ENCODE data around the gene CACFD1. TPM values are rescaled to one million over a fixed set of nuclear protein-coding genes. Genes with fewer than 3 reads are reported as not detected.

The CACFD1 gene
- total and polyA plus RNA-seq, 2 donors (not counting 3 experiments of a cell fraction or from before 2014, with no cell fraction given) = 9.7 to 11.5 TPM

DNA sequence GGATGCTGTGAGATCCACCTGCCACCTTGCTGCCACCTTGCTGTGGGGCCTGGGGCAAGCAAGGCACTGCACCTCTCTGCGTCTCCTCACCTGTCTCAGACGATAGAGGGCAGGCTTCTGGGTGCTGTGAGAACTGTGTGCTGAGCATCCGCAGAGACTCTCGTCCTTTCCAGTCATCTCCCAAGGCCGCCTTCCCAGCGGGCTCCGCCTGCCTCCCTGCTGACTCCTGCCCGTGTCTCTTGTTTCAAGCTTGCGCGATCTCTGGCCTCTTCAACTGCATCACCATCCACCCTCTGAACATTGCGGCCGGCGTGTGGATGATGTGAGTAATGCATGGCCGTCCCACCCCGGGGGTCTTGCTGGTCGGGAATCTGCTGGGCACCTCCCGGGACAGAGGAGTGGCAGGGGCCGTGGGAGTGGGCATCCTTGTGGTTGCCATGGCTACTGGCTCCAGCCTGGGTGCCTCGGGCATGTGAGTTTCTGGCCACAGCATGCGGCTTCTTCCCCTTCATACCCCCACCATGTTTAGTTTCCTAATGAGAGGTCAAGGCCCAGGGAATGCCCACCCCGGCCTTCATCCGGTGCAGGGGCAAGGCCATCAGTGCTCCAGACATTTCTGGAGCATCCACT lies 3.6 kb downstream of the CACFD1 start:
- ChIA-PET POLR2A (no interaction called here), CTCF (no interaction called here)
- Histone ChIP-seq H3K27ac (ENCODE audit: insufficient read depth, low read depth, low read length) (no peak overlapping the region), H4K20me1 (replicated peaks; ENCODE audit: control insufficient read depth, extremely low read depth, insufficient read depth, low read length) (no peaks in the 10 kb centered on the region), H3K36me3 (ENCODE audit: control insufficient read depth in 2 of 2, extremely low read depth in 1 of 2, insufficient read depth in 2 of 2, low read length in 2 of 2) (no peaks in the 10 kb centered on the region), H3K27me3 (ENCODE audit: control insufficient read depth in 2 of 2, insufficient read depth in 2 of 2, low read length in 2 of 2) (no peaks in the 10 kb centered on the region), H3K9me3 (replicated peaks; ENCODE audit: control insufficient read depth, insufficient read depth, low read length) (no peaks in the 10 kb centered on the region), H2AFZ (ENCODE audit: low read depth, low read length) (no peak overlapping the region), H3K4me2 (ENCODE audit: insufficient read depth, low read length) (no peak overlapping the region), H3K9me1 (replicated peaks; ENCODE audit: control insufficient read depth, extremely low read depth, insufficient read depth, low read length) (no peaks in the 10 kb centered on the region), H3K4me3 (replicated peaks in 1 of 3; ENCODE audit: insufficient read depth in 1 of 3, low read depth in 1 of 3, low read length in 3 of 3) (no peak overlapping the region), H3K4me1 (ENCODE audit: control insufficient read depth, extremely low read depth, insufficient read depth, low read length) (peaks cover 9% of the 10 kb centered on the region), H3K9ac (replicated peaks; ENCODE audit: extremely low read depth, insufficient read depth, low read length) (no peak overlapping the region), H3K79me2 (ENCODE audit: control insufficient read depth, insufficient read depth, low read length) (no peaks in the 10 kb centered on the region)
- no TSS peak for BruUV-seq (replicated peaks)
- TF ChIP-seq POLR2A (IDR thresholded peaks at IDR 0.05; ENCODE audit: low read depth, low read length) (no peak), JUN (IDR thresholded peaks at IDR 0.05; ENCODE audit: borderline replicate concordance, insufficient read depth, insufficient read length, low read depth) (no peak)
- intact Hi-C loops (cut with micrococcal nuclease) (no loop called here), dilution Hi-C loops (cut with MboI; ENCODE audit: extremely low pct_ligation_motif_present, low sequenced_read_pairs) (no loop called here)
- DNase-seq (ENCODE audit: low read depth, low spot score) (no peak), FAIRE-seq (no peak)

DNA sequence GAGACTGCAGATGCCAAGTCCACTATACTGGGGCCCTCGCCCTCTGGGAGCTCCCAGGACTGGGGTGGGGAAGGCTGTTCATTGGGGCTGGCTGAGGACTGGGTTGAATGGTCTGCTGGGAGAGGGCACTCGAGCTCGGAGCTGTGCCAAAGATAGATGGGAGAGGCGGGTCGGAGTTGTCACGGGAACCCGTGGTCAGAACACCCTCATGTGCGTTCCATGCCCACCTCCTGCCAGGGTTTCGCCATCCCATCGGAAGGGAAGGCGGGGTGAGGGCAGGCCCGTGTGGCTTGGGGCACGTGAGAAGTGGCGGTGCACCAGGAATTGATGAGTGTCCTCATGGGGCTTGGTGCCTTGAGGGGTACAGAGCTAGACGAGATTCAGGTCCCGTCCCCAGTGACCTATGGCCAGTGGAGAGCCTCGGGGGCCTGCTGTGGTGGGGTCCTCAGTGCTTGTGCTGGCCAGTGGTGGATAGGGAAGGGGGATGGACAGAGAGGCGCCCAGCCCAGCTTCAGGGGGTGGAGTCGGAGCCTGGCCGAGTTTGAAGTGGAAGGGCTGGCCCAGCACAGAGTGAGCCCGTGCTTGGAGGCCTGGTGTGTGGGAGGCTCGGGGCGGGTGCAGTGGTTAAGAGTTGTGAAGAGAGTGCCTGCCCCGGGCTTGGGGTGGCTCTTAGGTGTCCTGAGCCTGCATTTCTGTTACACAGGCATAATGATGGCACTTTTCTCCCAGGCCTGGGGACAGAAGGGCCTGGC lies 4.3 kb downstream of the CACFD1 start:
- Histone ChIP-seq H3K4me1 (ENCODE audit: control insufficient read depth, extremely low read depth, insufficient read depth, low read length) (peaks cover 9% of the 10 kb centered on the region), H3K27ac (ENCODE audit: insufficient read depth, low read depth, low read length) (no peak overlapping the region), H4K20me1 (replicated peaks; ENCODE audit: control insufficient read depth, extremely low read depth, insufficient read depth, low read length) (no peaks in the 10 kb centered on the region), H3K36me3 (ENCODE audit: control insufficient read depth in 2 of 2, extremely low read depth in 1 of 2, insufficient read depth in 2 of 2, low read length in 2 of 2) (no peaks in the 10 kb centered on the region), H3K9me3 (replicated peaks; ENCODE audit: control insufficient read depth, insufficient read depth, low read length) (no peaks in the 10 kb centered on the region), H3K9ac (replicated peaks; ENCODE audit: extremely low read depth, insufficient read depth, low read length) (no peak overlapping the region), H3K9me1 (replicated peaks; ENCODE audit: control insufficient read depth, extremely low read depth, insufficient read depth, low read length) (no peaks in the 10 kb centered on the region), H3K4me2 (ENCODE audit: insufficient read depth, low read length) (no peak overlapping the region), H2AFZ (ENCODE audit: low read depth, low read length) (no peak overlapping the region), H3K27me3 (ENCODE audit: control insufficient read depth in 2 of 2, insufficient read depth in 2 of 2, low read length in 2 of 2) (no peaks in the 10 kb centered on the region), H3K4me3 (replicated peaks in 1 of 3; ENCODE audit: insufficient read depth in 1 of 3, low read depth in 1 of 3, low read length in 3 of 3) (no peak overlapping the region), H3K79me2 (ENCODE audit: control insufficient read depth, insufficient read depth, low read length) (no peaks in the 10 kb centered on the region)
- intact Hi-C loops (cut with micrococcal nuclease) (no loop called here), dilution Hi-C loops (cut with MboI; ENCODE audit: extremely low pct_ligation_motif_present, low sequenced_read_pairs) (no loop called here)
- no peak for TF ChIP-seq EZH2 (IDR thresholded peaks at IDR 0.05; ENCODE audit: borderline replicate concordance, low read depth, low read length, severe bottlenecking)
- TF ChIP-seq, protein P1, sequence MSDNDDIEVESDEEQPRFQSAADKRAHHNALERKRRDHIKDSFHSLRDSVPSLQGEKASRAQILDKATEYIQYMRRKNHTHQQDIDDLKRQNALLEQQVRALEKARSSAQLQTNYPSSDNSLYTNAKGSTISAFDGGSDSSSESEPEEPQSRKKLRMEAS (IDR thresholded peaks at IDR 0.05; ENCODE audit: insufficient read depth, insufficient read length) = no peak
- TF ChIP-seq MYC (IDR thresholded peaks at IDR 0.05; ENCODE audit: low read depth, low read length) = no peak
- TF ChIP-seq, protein P2, sequence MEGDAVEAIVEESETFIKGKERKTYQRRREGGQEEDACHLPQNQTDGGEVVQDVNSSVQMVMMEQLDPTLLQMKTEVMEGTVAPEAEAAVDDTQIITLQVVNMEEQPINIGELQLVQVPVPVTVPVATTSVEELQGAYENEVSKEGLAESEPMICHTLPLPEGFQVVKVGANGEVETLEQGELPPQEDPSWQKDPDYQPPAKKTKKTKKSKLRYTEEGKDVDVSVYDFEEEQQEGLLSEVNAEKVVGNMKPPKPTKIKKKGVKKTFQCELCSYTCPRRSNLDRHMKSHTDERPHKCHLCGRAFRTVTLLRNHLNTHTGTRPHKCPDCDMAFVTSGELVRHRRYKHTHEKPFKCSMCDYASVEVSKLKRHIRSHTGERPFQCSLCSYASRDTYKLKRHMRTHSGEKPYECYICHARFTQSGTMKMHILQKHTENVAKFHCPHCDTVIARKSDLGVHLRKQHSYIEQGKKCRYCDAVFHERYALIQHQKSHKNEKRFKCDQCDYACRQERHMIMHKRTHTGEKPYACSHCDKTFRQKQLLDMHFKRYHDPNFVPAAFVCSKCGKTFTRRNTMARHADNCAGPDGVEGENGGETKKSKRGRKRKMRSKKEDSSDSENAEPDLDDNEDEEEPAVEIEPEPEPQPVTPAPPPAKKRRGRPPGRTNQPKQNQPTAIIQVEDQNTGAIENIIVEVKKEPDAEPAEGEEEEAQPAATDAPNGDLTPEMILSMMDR (IDR thresholded peaks at IDR 0.05; ENCODE audit: extremely low read depth in 1 of 2, insufficient read depth in 1 of 2, low read depth in 1 of 2, low read length in 2 of 2) = no peak
- TF ChIP-seq POLR2AphosphoS5 (IDR thresholded peaks at IDR 0.05; ENCODE audit: insufficient read depth, low read depth, low read length) = no peak
- TF ChIP-seq JUN (IDR thresholded peaks at IDR 0.05; ENCODE audit: borderline replicate concordance, insufficient read depth, insufficient read length, low read depth) = no peak
- no peak for TF ChIP-seq GATA2 (IDR thresholded peaks at IDR 0.05; ENCODE audit: insufficient read depth, insufficient read length, low read depth, low read length)
- TF ChIP-seq POLR2A (IDR thresholded peaks at IDR 0.05; ENCODE audit: low read depth, low read length) = no peak
- TF ChIP-seq FOS (IDR thresholded peaks at IDR 0.05; ENCODE audit: borderline replicate concordance, insufficient read depth, low read length) = no peak
- no peak for DNase-seq (ENCODE audit: low read depth, low spot score)
- no peak for FAIRE-seq
- no TSS peak for BruUV-seq (replicated peaks)
- POLR2A ChIA-PET = no interaction called here
- CTCF ChIA-PET = no interaction called here

All from endothelial cell of umbilical vein (primary cell).